ENCODE results near the gene ARHGAP22. TPM values are rescaled to one million over a fixed set of nuclear protein-coding genes. Genes with fewer than 3 reads are reported as not detected.
A peak's percentile ranks its signal among the peaks of the same experiment; 100 is the strongest.

ARHGAP22 gene
- total RNA-seq, 1 donor from 2014 or later: 1.9 TPM

GRCh38 chr10:48494073-48494472 lies 110.8 kb downstream of the ARHGAP22 start:
- Mint-ChIP-seq H3K36me3 (ENCODE audit: low read depth, unreplicated experiment) (no peaks in the 10 kb centered on the region), H3K9me3 (ENCODE audit: unreplicated experiment) (no peaks in the 10 kb centered on the region), H3K27ac (ENCODE audit: unreplicated experiment) (no peak overlapping the region), H3K27me3 (ENCODE audit: unreplicated experiment) (peaks cover 9% of the 10 kb centered on the region), H3K4me3 (ENCODE audit: unreplicated experiment) (peak overlapping the region; percentile 8), H3K4me1 (ENCODE audit: unreplicated experiment) (peaks cover 15% of the 10 kb centered on the region)
- DNase-seq (ENCODE audit: low spot score): no peak
- no peak for TF ChIP-seq CTCF (IDR thresholded peaks at IDR 0.05; ENCODE audit: unreplicated experiment)

- Mint-ChIP-seq H3K9me3 (ENCODE audit: unreplicated experiment) (no peaks in the 10 kb centered on the region), H3K27me3 (ENCODE audit: unreplicated experiment) (peaks cover 8% of the 10 kb centered on the region), H3K36me3 (ENCODE audit: low read depth, unreplicated experiment) (no peaks in the 10 kb centered on the region), H3K27ac (ENCODE audit: unreplicated experiment) (no peak overlapping the region), H3K4me3 (ENCODE audit: unreplicated experiment) (no peak overlapping the region), H3K4me1 (ENCODE audit: unreplicated experiment) (peaks cover 15% of the 10 kb centered on the region)
- no peak for TF ChIP-seq CTCF (IDR thresholded peaks at IDR 0.05; ENCODE audit: unreplicated experiment)
- DNase-seq (ENCODE audit: low spot score): no peak
Observed at GRCh38 chr10:48493083-48493871, 111.6 kb downstream of the ARHGAP22 start.

GRCh38 chr10:48492201-48492600 lies 112.7 kb downstream of the ARHGAP22 start:
- Mint-ChIP-seq H3K4me3 (ENCODE audit: unreplicated experiment) (no peak overlapping the region), H3K27ac (ENCODE audit: unreplicated experiment) (no peak overlapping the region), H3K4me1 (ENCODE audit: unreplicated experiment) (peaks cover 13% of the 10 kb centered on the region), H3K36me3 (ENCODE audit: low read depth, unreplicated experiment) (no peaks in the 10 kb centered on the region), H3K27me3 (ENCODE audit: unreplicated experiment) (peaks cover 7% of the 10 kb centered on the region), H3K9me3 (ENCODE audit: unreplicated experiment) (no peaks in the 10 kb centered on the region)
- no peak for DNase-seq (ENCODE audit: low spot score)
- no peak for TF ChIP-seq CTCF (IDR thresholded peaks at IDR 0.05; ENCODE audit: unreplicated experiment)

- Mint-ChIP-seq H3K36me3 (ENCODE audit: low read depth, unreplicated experiment) (no peaks in the 10 kb centered on the region), H3K27me3 (ENCODE audit: unreplicated experiment) (peaks cover 5% of the 10 kb centered on the region), H3K4me1 (ENCODE audit: unreplicated experiment) (peaks cover 10% of the 10 kb centered on the region), H3K27ac (ENCODE audit: unreplicated experiment) (no peak overlapping the region), H3K9me3 (ENCODE audit: unreplicated experiment) (no peaks in the 10 kb centered on the region), H3K4me3 (ENCODE audit: unreplicated experiment) (no peak overlapping the region)
- TF ChIP-seq CTCF (IDR thresholded peaks at IDR 0.05; ENCODE audit: unreplicated experiment): no peak
- no peak for DNase-seq (ENCODE audit: low spot score)
Observed at GRCh38 chr10:48491392-48492139, 113.3 kb downstream of the ARHGAP22 start.

GRCh38 chr10:48490946-48491345 lies 113.9 kb downstream of the ARHGAP22 start:
- DNase-seq (ENCODE audit: low spot score): no peak
- Mint-ChIP-seq H3K4me3 (ENCODE audit: unreplicated experiment) (no peak overlapping the region), H3K36me3 (ENCODE audit: low read depth, unreplicated experiment) (no peaks in the 10 kb centered on the region), H3K4me1 (ENCODE audit: unreplicated experiment) (peaks cover 10% of the 10 kb centered on the region), H3K9me3 (ENCODE audit: unreplicated experiment) (no peaks in the 10 kb centered on the region), H3K27ac (ENCODE audit: unreplicated experiment) (no peak overlapping the region), H3K27me3 (ENCODE audit: unreplicated experiment) (peaks cover 5% of the 10 kb centered on the region)
- no peak for TF ChIP-seq CTCF (IDR thresholded peaks at IDR 0.05; ENCODE audit: unreplicated experiment)
